Activated CD4-positive, alpha-beta T cell treated with anti-CD3 and anti-CD28 coated beads, Interleukin-2, amount 10 ng/mL, durations not matched to agents 7 days and 5 days (primary cell): Measurements from ENCODE around the gene UBXN4. TPM values are rescaled to one million over a fixed set of nuclear protein-coding genes. Genes with fewer than 3 reads are reported as not detected.

Source experiments
- CTCF ChIA-PET: fragments of 350-600 bp; sonication (Branson Sonifier 250); formaldehyde crosslinking; loops from one replicate; lab custom pipeline; 2021; ENCODE audit warnings: antibody characterized with exemption; lab: Charles Lee
- POLR2A ChIA-PET: fragments of 350-600 bp; sonication (Branson Sonifier 250); formaldehyde crosslinking; loops from one replicate; lab custom pipeline; 2021; ENCODE audit warnings: antibody characterized with exemption; lab: Charles Lee
- DNase-seq: peaks from one replicate; pipeline ENCODE4 v3.0.0-alpha.2; 2020
- H3K27ac Mint-ChIP-seq: one replicate; pipeline ENCODE4 v1.8.0; 2021; ENCODE audit warnings: mild to moderate bottlenecking, moderate library complexity, mixed read lengths
- H3K27me3 Mint-ChIP-seq: one replicate; pipeline ENCODE4 v1.8.0; 2021; ENCODE audit warnings: mixed read lengths
- H3K36me3 Mint-ChIP-seq: one replicate; pipeline ENCODE4 v1.8.0; 2021; ENCODE audit warnings: low read depth, mixed read lengths
- H3K4me1 Mint-ChIP-seq: one replicate; pipeline ENCODE4 v1.8.0; 2021; ENCODE audit warnings: mixed read lengths
- H3K4me3 Mint-ChIP-seq: one replicate; pipeline ENCODE4 v1.8.0; 2021; ENCODE audit warnings: mild to moderate bottlenecking, moderate library complexity, mixed read lengths
- H3K9me3 Mint-ChIP-seq: one replicate; pipeline ENCODE4 v1.8.0; 2021; ENCODE audit warnings: mixed read lengths
- total RNA-seq, 2 experiments: library from RNA; stranded (reverse); gene quantifications; one replicate each; pipeline ENCODE4 v1.2.3, GENCODE V29; 2021

UBXN4 gene
- total RNA-seq, 2 experiments from 2014 or later: 98.1 to 116 TPM

- Mint-ChIP-seq H3K27me3 (no peaks in the 10 kb centered on the region), H3K36me3 (peaks cover 21% of the 10 kb centered on the region), H3K4me1 (peaks cover 36% of the 10 kb centered on the region), H3K27ac (no peak overlapping the region), H3K4me3 (no peak overlapping the region), H3K9me3 (peaks cover 20% of the 10 kb centered on the region)
- ChIA-PET POLR2A (interaction anchor here (0.7 kb wide), 1 partner anchor 57 kb away, joined by 3 read pairs; the partner anchor contains the start of gene MCM6), CTCF (interaction anchor here (0.7 to 1.7 kb wide), 5 partner anchors 16 to 560 kb away, joined by 3 to 6 read pairs (median 3); no protein-coding TSS in a partner anchor)
- DNase-seq: peak; percentile 53
Measured at GRCh38 chr2:135818937-135819610, 77.4 kb downstream of the UBXN4 start.

DNA sequence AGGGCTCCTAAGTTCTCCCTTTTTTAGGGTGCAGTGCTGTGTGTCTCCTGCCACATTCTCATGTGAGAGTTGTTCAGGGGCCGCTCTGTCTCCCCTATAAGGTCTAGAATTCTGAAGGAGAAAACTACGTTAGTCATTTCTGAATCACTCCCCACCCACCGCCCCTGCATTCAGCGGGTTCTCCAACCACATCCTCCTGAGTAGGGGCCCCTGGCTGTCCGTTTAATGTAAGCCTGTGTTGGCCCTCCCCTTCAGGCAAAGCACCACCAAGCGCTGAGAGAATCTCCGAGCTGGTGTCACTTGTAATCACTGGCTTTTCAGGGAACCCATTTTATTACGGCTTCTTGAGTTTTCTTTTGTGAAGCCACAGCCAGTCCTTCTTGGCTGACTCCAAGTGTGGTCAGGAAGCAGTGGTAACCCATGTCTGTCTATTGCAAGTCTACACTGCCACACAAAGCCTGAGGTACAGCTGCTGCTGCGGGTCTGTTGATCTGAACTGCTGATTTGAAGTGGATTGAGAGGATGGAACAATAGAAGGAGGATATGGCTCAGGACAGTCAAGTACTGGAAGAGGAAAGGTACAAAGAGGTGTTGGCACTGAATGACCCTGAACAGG is 78.5 kb downstream of the UBXN4 start:
- no peaks in the 10 kb centered on the region for H3K27me3 Mint-ChIP-seq
- peaks cover 17% of the 10 kb centered on the region for H3K36me3 Mint-ChIP-seq
- H3K27ac Mint-ChIP-seq: peak overlapping the region; percentile 89
- CTCF ChIA-PET: interaction anchor here (0.7 to 1.5 kb wide), 13 partner anchors 10 to 579 kb away, joined by 3 to 9 read pairs (median 3); no protein-coding TSS in a partner anchor
- H3K4me3 Mint-ChIP-seq: peak overlapping the region; percentile 49
- DNase-seq: peak; percentile 82
- POLR2A ChIA-PET: interaction anchor here (0.6 kb wide), 1 partner anchor 77 kb away, joined by 3 read pairs; no protein-coding TSS in a partner anchor
- peaks cover 16% of the 10 kb centered on the region for H3K9me3 Mint-ChIP-seq
- H3K4me1 Mint-ChIP-seq: peaks cover 37% of the 10 kb centered on the region

- ChIA-PET CTCF (interaction anchor here (0.7 to 1.3 kb wide), 4 partner anchors 13 to 578 kb away, joined by 3 to 9 read pairs (median 3); no protein-coding TSS in a partner anchor), POLR2A (no interaction called here)
- no peaks in the 10 kb centered on the region for H3K27me3 Mint-ChIP-seq
- peaks cover 43% of the 10 kb centered on the region for H3K4me1 Mint-ChIP-seq
- H3K4me3 Mint-ChIP-seq: peak overlapping the region; percentile 40
- DNase-seq: no peak
- peaks cover 17% of the 10 kb centered on the region for H3K36me3 Mint-ChIP-seq
- peaks cover 16% of the 10 kb centered on the region for H3K9me3 Mint-ChIP-seq
- H3K27ac Mint-ChIP-seq: peak overlapping the region; percentile 89
Measured at GRCh38 chr2:135821190-135821589, 79.5 kb downstream of the UBXN4 start.

- peaks cover 43% of the 10 kb centered on the region for H3K4me1 Mint-ChIP-seq
- CTCF ChIA-PET: interaction anchor here (1.8 kb wide), 1 partner anchor 562 kb away, joined by 6 read pairs; no protein-coding TSS in a partner anchor
- H3K27ac Mint-ChIP-seq: no peak overlapping the region
Measured at GRCh38 chr2:135822855-135823254, 81.2 kb downstream of the UBXN4 start.

DNA sequence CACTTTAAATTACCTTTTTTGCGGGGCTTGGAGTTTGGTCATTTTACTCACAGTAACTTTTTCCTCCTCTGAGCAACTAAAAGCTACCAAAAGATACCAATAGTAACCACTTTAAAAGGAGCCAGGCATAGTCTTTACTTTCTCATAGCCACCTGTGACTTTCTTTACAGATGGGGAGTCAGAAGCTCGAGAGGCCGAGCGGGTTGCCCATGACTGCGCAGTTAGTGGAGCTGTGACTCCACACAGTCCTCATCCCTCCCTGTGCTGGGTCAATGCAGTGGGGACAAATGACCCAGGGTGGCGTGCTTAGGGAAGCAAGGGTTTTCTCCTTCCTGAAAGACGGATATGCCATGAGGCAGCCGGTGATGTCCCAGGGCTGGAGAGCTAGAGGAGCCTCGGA is 83.5 kb downstream of the UBXN4 start:
- POLR2A ChIA-PET: interaction anchor here (0.6 kb wide), 1 partner anchor 492 kb away, joined by 4 read pairs; no protein-coding TSS in a partner anchor
- CTCF ChIA-PET: interaction anchor here (0.6 to 1.8 kb wide), 5 partner anchors 11 to 914 kb away, joined by 3 to 7 read pairs (median 3); no protein-coding TSS in a partner anchor
- peaks cover 16% of the 10 kb centered on the region for H3K9me3 Mint-ChIP-seq
- no peaks in the 10 kb centered on the region for H3K27me3 Mint-ChIP-seq
- H3K27ac Mint-ChIP-seq: no peak overlapping the region
- peaks cover 17% of the 10 kb centered on the region for H3K36me3 Mint-ChIP-seq
- no peak for DNase-seq
- H3K4me1 Mint-ChIP-seq: peaks cover 29% of the 10 kb centered on the region
- no peak overlapping the region for H3K4me3 Mint-ChIP-seq

More at GRCh38 chr2:135822855-135823254, 81.2 kb downstream of the UBXN4 start:
- Mint-ChIP-seq H3K36me3 (peaks cover 17% of the 10 kb centered on the region), H3K27me3 (no peaks in the 10 kb centered on the region), H3K4me3 (no peak overlapping the region), H3K9me3 (peaks cover 16% of the 10 kb centered on the region)
- POLR2A ChIA-PET: no interaction called here
- no peak for DNase-seq

- no peak for DNase-seq
- ChIA-PET POLR2A (no interaction called here), CTCF (interaction anchor here (0.6 to 1.8 kb wide), 3 partner anchors 10 to 28 kb away, joined by 3 to 7 read pairs (median 3); no protein-coding TSS in a partner anchor)
- Mint-ChIP-seq H3K27ac (no peak overlapping the region), H3K36me3 (peaks cover 17% of the 10 kb centered on the region), H3K4me3 (no peak overlapping the region), H3K4me1 (peaks cover 24% of the 10 kb centered on the region), H3K9me3 (peaks cover 16% of the 10 kb centered on the region), H3K27me3 (no peaks in the 10 kb centered on the region)
Measured at GRCh38 chr2:135825550-135826176, 84.0 kb downstream of the UBXN4 start.

DNA sequence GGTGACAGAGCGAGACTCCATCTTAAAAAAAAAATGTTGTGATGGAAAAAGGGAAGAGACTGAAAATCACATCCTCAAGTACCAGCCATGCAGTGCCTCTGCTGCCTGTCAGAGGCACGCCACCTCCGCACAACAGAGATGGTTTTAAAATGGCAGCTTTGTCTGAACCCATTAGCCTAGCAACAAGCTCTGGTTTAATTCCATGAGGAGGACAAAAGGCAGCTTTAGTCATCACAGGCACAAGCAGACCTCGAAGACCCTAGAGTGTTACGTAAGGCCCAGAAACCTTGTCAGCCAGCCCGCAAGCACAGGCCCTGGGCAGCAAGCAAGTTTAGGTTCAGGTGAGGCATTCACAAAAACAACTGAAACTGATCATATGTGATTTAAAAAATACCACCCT is 84.9 kb downstream of the UBXN4 start:
- no peak overlapping the region for H3K4me3 Mint-ChIP-seq
- peaks cover 15% of the 10 kb centered on the region for H3K4me1 Mint-ChIP-seq
- no peaks in the 10 kb centered on the region for H3K27me3 Mint-ChIP-seq
- H3K9me3 Mint-ChIP-seq: peaks cover 16% of the 10 kb centered on the region
- H3K36me3 Mint-ChIP-seq: peaks cover 17% of the 10 kb centered on the region
- H3K27ac Mint-ChIP-seq: no peak overlapping the region
- no peak for DNase-seq
- ChIA-PET CTCF (no interaction called here), POLR2A (no interaction called here)

- ChIA-PET POLR2A (no interaction called here), CTCF (interaction anchor here (1.1 kb wide), 1 partner anchor 13 kb away, joined by 4 read pairs; no protein-coding TSS in a partner anchor)
- no peaks in the 10 kb centered on the region for H3K27me3 Mint-ChIP-seq
- H3K9me3 Mint-ChIP-seq: no peaks in the 10 kb centered on the region
- no peak overlapping the region for H3K27ac Mint-ChIP-seq
- no peak for DNase-seq
- H3K36me3 Mint-ChIP-seq: no peaks in the 10 kb centered on the region
- H3K4me3 Mint-ChIP-seq: no peak overlapping the region
- H3K4me1 Mint-ChIP-seq: peaks cover 9% of the 10 kb centered on the region
Measured at GRCh38 chr2:135829378-135830135, 87.9 kb downstream of the UBXN4 start.

DNA sequence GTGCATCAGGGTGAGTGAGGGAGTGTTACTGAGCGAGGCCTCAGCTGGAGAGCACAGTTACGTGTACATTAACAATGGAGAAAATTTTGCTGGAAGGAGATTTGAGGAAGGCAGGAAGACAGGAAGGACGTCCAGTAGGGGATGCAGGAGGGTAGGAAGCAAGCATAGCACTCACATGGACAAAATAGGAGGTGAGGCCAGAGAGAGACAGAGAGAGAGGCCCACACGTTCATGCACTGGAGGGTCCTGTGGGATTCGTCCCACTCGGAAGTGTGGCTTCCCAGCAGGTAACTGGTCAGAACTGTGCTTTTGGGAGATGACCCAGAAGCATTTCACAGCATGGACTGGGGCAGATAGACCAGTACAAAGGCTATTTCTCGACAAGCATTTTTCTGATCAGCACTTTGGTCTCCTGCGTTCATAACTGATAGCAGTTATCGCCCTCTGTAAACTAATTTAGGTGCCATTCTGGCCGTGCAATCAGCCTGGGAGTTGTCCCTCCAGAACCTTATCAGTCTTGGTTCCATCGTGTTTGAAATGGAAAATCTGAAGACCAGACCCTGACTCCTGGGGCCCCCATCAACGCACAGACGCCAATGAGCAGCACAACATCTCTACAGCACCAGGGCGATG is 89.6 kb downstream of the UBXN4 start:
- Mint-ChIP-seq H3K36me3 (peaks cover 3% of the 10 kb centered on the region), H3K4me3 (no peak overlapping the region)
- CTCF ChIA-PET: no interaction called here

GRCh38 chr2:135832891-135833290 is 91.2 kb downstream of the UBXN4 start:
- no peak overlapping the region for H3K27ac Mint-ChIP-seq
- CTCF ChIA-PET: interaction anchor here (0.8 to 1.3 kb wide), 3 partner anchors 9 to 35 kb away, joined by 3 to 6 read pairs (median 3); no protein-coding TSS in a partner anchor
- H3K36me3 Mint-ChIP-seq: peaks cover 9% of the 10 kb centered on the region
- H3K9me3 Mint-ChIP-seq: no peaks in the 10 kb centered on the region
- POLR2A ChIA-PET: no interaction called here
- H3K27me3 Mint-ChIP-seq: no peaks in the 10 kb centered on the region
- H3K4me1 Mint-ChIP-seq: peaks cover 12% of the 10 kb centered on the region
- H3K4me3 Mint-ChIP-seq: no peak overlapping the region
- DNase-seq: no peak

More for the DNA sequence above, 89.6 kb downstream of the UBXN4 start:
- Mint-ChIP-seq H3K4me1 (peaks cover 6% of the 10 kb centered on the region), H3K9me3 (no peaks in the 10 kb centered on the region), H3K27ac (no peak overlapping the region), H3K27me3 (no peaks in the 10 kb centered on the region)
- POLR2A ChIA-PET: no interaction called here
- no peak for DNase-seq
